ENCODE data around the gene RNF114. TPM values are rescaled to one million over a fixed set of nuclear protein-coding genes. Genes with fewer than 3 reads are reported as not detected.

The RNF114 gene
- total RNA-seq, 1 experiment from 2014 or later: 72.3 TPM

- no peak for TF ChIP-seq CTCF (IDR thresholded peaks at IDR 0.05; ENCODE audit: unreplicated experiment)
- H3K36me3 Mint-ChIP-seq (ENCODE audit: insufficient read depth, unreplicated experiment): peaks cover 39% of the 10 kb centered on the region
- no peaks in the 10 kb centered on the region for H3K9me3 Mint-ChIP-seq (ENCODE audit: low read depth, unreplicated experiment)
- H3K4me3 Mint-ChIP-seq (ENCODE audit: low read depth, unreplicated experiment): no peak overlapping the region
- peaks cover 9% of the 10 kb centered on the region for H3K4me1 Mint-ChIP-seq (ENCODE audit: low read depth, unreplicated experiment)
- no peak for DNase-seq
- CTCF ChIA-PET: no interaction called here
- no peaks in the 10 kb centered on the region for H3K27me3 Mint-ChIP-seq (ENCODE audit: unreplicated experiment)
- no peak overlapping the region for H3K27ac Mint-ChIP-seq (ENCODE audit: unreplicated experiment)
- intact Hi-C loops (cut with micrococcal nuclease; ENCODE audit: unreplicated experiment): no loop called here
- no TSS peak for BruUV-seq (replicated peaks)
These were observed 25.2 kb downstream of the RNF114 start for GRCh38 chr20:49961413-49961812.

GRCh38 chr20:49964964-49965780 lies 29.0 kb downstream of the RNF114 start:
- CTCF ChIA-PET: interaction anchor here (0.5 to 1.0 kb wide), 4 partner anchors 70 to 148 kb away, joined by 3 to 7 read pairs (median 4); partner anchors contain the start of gene UBE2V1
- Mint-ChIP-seq H3K4me1 (ENCODE audit: low read depth, unreplicated experiment) (peaks cover 33% of the 10 kb centered on the region), H3K27me3 (ENCODE audit: unreplicated experiment) (no peaks in the 10 kb centered on the region), H3K9me3 (ENCODE audit: low read depth, unreplicated experiment) (no peaks in the 10 kb centered on the region), H3K4me3 (ENCODE audit: low read depth, unreplicated experiment) (no peak overlapping the region), H3K36me3 (ENCODE audit: insufficient read depth, unreplicated experiment) (peaks cover 14% of the 10 kb centered on the region), H3K27ac (ENCODE audit: unreplicated experiment) (no peak overlapping the region)
- peak; percentile 80 for TF ChIP-seq CTCF (IDR thresholded peaks at IDR 0.05; ENCODE audit: unreplicated experiment)
- intact Hi-C loops (cut with micrococcal nuclease; ENCODE audit: unreplicated experiment): no loop called here
- no TSS peak for BruUV-seq (replicated peaks)
- DNase-seq: peak; percentile 75

- no peak for DNase-seq
- no peak overlapping the region for H3K27ac Mint-ChIP-seq (ENCODE audit: unreplicated experiment)
- intact Hi-C loops (cut with micrococcal nuclease; ENCODE audit: unreplicated experiment): no loop called here
- peaks cover 8% of the 10 kb centered on the region for H3K36me3 Mint-ChIP-seq (ENCODE audit: insufficient read depth, unreplicated experiment)
- no peaks in the 10 kb centered on the region for H3K27me3 Mint-ChIP-seq (ENCODE audit: unreplicated experiment)
- TF ChIP-seq CTCF (IDR thresholded peaks at IDR 0.05; ENCODE audit: unreplicated experiment): no peak
- H3K9me3 Mint-ChIP-seq (ENCODE audit: low read depth, unreplicated experiment): no peaks in the 10 kb centered on the region
- CTCF ChIA-PET: interaction anchor here (0.6 to 1.0 kb wide), 3 partner anchors 73 to 1669 kb away, joined by 3 to 4 read pairs (median 4); no protein-coding TSS in a partner anchor
- peaks cover 39% of the 10 kb centered on the region for H3K4me1 Mint-ChIP-seq (ENCODE audit: low read depth, unreplicated experiment)
- BruUV-seq (replicated peaks): no TSS peak
- H3K4me3 Mint-ChIP-seq (ENCODE audit: low read depth, unreplicated experiment): no peak overlapping the region
These were observed 29.6 kb downstream of the RNF114 start for GRCh38 chr20:49965781-49966305.

- Mint-ChIP-seq H3K27ac (ENCODE audit: unreplicated experiment) (no peak overlapping the region), H3K27me3 (ENCODE audit: unreplicated experiment) (no peaks in the 10 kb centered on the region), H3K4me1 (ENCODE audit: low read depth, unreplicated experiment) (peaks cover 41% of the 10 kb centered on the region), H3K9me3 (ENCODE audit: low read depth, unreplicated experiment) (no peaks in the 10 kb centered on the region), H3K4me3 (ENCODE audit: low read depth, unreplicated experiment) (no peak overlapping the region), H3K36me3 (ENCODE audit: insufficient read depth, unreplicated experiment) (peaks cover 8% of the 10 kb centered on the region)
- intact Hi-C loops (cut with micrococcal nuclease; ENCODE audit: unreplicated experiment): no loop called here
- BruUV-seq (replicated peaks): no TSS peak
- CTCF ChIA-PET: interaction anchor here (0.6 to 1.0 kb wide), 3 partner anchors 12 to 1668 kb away, joined by 3 to 4 read pairs (median 4); no protein-coding TSS in a partner anchor
- DNase-seq: no peak
- no peak for TF ChIP-seq CTCF (IDR thresholded peaks at IDR 0.05; ENCODE audit: unreplicated experiment)
These were observed 30.7 kb downstream of the RNF114 start for GRCh38 chr20:49966861-49967260.

Measured in Calu3 (cell line).